ENCODE measurements around the gene CCDC124.

The CCDC124 gene

GRCh38 chr19:17936379-17936778 lies 3.6 kb downstream of the CCDC124 start:
- no peak for DNase-seq

- DNase-seq: no peak
These were observed 4.6 kb downstream of the CCDC124 start for GRCh38 chr19:17937371-17937900.

GRCh38 chr19:17938092-17938845 lies 5.5 kb downstream of the CCDC124 start:
- peak; percentile 85 for DNase-seq

GRCh38 chr19:17942181-17942580 lies 9.4 kb downstream of the CCDC124 start:
- no peak for DNase-seq

- no peak for DNase-seq
These were observed 9.9 kb downstream of the CCDC124 start for GRCh38 chr19:17942582-17943273.

- no peak for DNase-seq
These were observed 10.7 kb downstream of the CCDC124 start for GRCh38 chr19:17943274-17944221.

- no peak for DNase-seq
These were observed 11.5 kb downstream of the CCDC124 start for GRCh38 chr19:17944301-17944700.

GRCh38 chr19:17946965-17947784 lies 14.4 kb downstream of the CCDC124 start:
- no peak for DNase-seq

GRCh38 chr19:17947815-17948513 lies 15.1 kb downstream of the CCDC124 start:
- peak; percentile 90 for DNase-seq

- no peak for DNase-seq
These were observed 15.7 kb downstream of the CCDC124 start for GRCh38 chr19:17948514-17948900.

- peak; percentile 69 for DNase-seq
These were observed 16.4 kb downstream of the CCDC124 start for GRCh38 chr19:17948931-17949930.

GRCh38 chr19:17949956-17950309 lies 17.1 kb downstream of the CCDC124 start:
- no peak for DNase-seq

- peak; percentile 82 for DNase-seq
These were observed 17.7 kb downstream of the CCDC124 start for GRCh38 chr19:17950310-17951156.

GRCh38 chr19:17951157-17951989 lies 18.6 kb downstream of the CCDC124 start:
- peak; percentile 65 for DNase-seq

- DNase-seq: peak; percentile 63
These were observed 19.5 kb downstream of the CCDC124 start for GRCh38 chr19:17951990-17952976.

GRCh38 chr19:17953316-17953801 lies 20.5 kb downstream of the CCDC124 start:
- no peak for DNase-seq

GRCh38 chr19:17953869-17954268 lies 21.1 kb downstream of the CCDC124 start:
- no peak for DNase-seq
